GM23338 (cell line): Measurements from ENCODE around the gene IL5RA.

Source experiments
- CREB1 ChIP-seq: fragments of 250-450 bp; sonication (Bioruptor Pico); IDR thresholded peaks from 2 replicates; pipeline ENCODE4 v1.5.0; 2020; ENCODE audit warnings: low read depth, mild to moderate bottlenecking, moderate library complexity
- ETS1 ChIP-seq: IDR thresholded peaks from 2 replicates; pipeline ENCODE4 v1.6.1; 2016; ENCODE audit warnings: antibody characterized with exemption
- EZH2 ChIP-seq: fragments of 200-600 bp; sonication (generic); IDR thresholded peaks from one replicate; pipeline ENCODE4 v1.8.0; 2017; ENCODE audit warnings: antibody characterized with exemption, mild to moderate bottlenecking, low read depth; ENCODE audit not compliant: unreplicated experiment
- EZH2phosphoT487 ChIP-seq: fragments of 200-600 bp; sonication (generic); IDR thresholded peaks from one replicate; pipeline ENCODE4 v1.8.1; 2018; ENCODE audit warnings: antibody characterized with exemption; ENCODE audit not compliant: unreplicated experiment
- JUNB ChIP-seq: IDR thresholded peaks from one replicate; pipeline ENCODE4 v1.6.1; 2016; ENCODE audit warnings: antibody characterized with exemption; ENCODE audit not compliant: unreplicated experiment
- POLR2AphosphoS5 ChIP-seq: IDR thresholded peaks from 2 replicates; pipeline ENCODE4 v1.6.1; 2016; ENCODE audit warnings: antibody characterized with exemption, low read depth
- REST ChIP-seq: IDR thresholded peaks from one replicate; pipeline ENCODE4 v1.6.1; 2018; ENCODE audit warnings: antibody characterized with exemption; ENCODE audit not compliant: unreplicated experiment
- ZNF114 ChIP-seq: fragments of 250-450 bp; sonication (Bioruptor Pico); IDR thresholded peaks from 2 replicates; pipeline ENCODE4 v1.5.0; 2020; ENCODE audit warnings: mild to moderate bottlenecking, moderate library complexity
- TF ChIP-seq, protein P1 (sequence below), 2 experiments: fragments of 200-600 bp in 1 of 2; sonication (generic) in 1 of 2; conservative IDR thresholded peaks; 2 replicates each; pipeline versions ENCODE4 v1.5.1 to v1.6.1; 2016 to 2017; ENCODE audit warnings: antibody characterized with exemption in 2 of 2, low read depth in 2 of 2, mild to moderate bottlenecking in 2 of 2, moderate library complexity in 1 of 2
- TF ChIP-seq, protein P2 (sequence below): fragments of 250-450 bp; sonication (Bioruptor Pico); IDR thresholded peaks from 2 replicates; pipeline ENCODE4 v1.5.0; 2020; ENCODE audit warnings: mild to moderate bottlenecking, moderate library complexity

DNA sequence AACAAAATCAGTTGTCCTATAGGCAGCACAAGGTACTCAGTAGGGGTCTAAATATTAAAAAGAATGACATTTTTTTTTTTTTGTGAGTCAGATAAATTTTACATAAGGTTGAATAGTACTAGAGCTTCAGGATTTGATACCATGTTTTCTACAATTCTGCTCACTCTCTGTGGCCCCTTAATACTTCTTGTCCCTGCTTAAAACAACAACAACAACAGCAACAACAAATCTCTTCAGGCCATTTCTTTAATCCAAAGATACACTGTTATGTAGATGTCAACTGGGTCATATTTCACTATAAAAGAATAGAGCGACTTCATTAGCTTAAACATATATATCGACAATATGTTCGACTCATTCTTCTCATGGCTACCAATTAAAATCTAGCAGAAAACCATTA, 3.0 kb downstream of the IL5RA start:
- TF ChIP-seq, protein P1, sequence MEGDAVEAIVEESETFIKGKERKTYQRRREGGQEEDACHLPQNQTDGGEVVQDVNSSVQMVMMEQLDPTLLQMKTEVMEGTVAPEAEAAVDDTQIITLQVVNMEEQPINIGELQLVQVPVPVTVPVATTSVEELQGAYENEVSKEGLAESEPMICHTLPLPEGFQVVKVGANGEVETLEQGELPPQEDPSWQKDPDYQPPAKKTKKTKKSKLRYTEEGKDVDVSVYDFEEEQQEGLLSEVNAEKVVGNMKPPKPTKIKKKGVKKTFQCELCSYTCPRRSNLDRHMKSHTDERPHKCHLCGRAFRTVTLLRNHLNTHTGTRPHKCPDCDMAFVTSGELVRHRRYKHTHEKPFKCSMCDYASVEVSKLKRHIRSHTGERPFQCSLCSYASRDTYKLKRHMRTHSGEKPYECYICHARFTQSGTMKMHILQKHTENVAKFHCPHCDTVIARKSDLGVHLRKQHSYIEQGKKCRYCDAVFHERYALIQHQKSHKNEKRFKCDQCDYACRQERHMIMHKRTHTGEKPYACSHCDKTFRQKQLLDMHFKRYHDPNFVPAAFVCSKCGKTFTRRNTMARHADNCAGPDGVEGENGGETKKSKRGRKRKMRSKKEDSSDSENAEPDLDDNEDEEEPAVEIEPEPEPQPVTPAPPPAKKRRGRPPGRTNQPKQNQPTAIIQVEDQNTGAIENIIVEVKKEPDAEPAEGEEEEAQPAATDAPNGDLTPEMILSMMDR (conservative IDR thresholded peaks at IDR 0.05; ENCODE audit: low read depth in 2 of 2): no peak
- TF ChIP-seq EZH2: no peak
- TF ChIP-seq POLR2AphosphoS5: no peak
- no peak for TF ChIP-seq JUNB
- TF ChIP-seq REST: no peak
- no peak for TF ChIP-seq EZH2phosphoT487
- TF ChIP-seq, protein P2, sequence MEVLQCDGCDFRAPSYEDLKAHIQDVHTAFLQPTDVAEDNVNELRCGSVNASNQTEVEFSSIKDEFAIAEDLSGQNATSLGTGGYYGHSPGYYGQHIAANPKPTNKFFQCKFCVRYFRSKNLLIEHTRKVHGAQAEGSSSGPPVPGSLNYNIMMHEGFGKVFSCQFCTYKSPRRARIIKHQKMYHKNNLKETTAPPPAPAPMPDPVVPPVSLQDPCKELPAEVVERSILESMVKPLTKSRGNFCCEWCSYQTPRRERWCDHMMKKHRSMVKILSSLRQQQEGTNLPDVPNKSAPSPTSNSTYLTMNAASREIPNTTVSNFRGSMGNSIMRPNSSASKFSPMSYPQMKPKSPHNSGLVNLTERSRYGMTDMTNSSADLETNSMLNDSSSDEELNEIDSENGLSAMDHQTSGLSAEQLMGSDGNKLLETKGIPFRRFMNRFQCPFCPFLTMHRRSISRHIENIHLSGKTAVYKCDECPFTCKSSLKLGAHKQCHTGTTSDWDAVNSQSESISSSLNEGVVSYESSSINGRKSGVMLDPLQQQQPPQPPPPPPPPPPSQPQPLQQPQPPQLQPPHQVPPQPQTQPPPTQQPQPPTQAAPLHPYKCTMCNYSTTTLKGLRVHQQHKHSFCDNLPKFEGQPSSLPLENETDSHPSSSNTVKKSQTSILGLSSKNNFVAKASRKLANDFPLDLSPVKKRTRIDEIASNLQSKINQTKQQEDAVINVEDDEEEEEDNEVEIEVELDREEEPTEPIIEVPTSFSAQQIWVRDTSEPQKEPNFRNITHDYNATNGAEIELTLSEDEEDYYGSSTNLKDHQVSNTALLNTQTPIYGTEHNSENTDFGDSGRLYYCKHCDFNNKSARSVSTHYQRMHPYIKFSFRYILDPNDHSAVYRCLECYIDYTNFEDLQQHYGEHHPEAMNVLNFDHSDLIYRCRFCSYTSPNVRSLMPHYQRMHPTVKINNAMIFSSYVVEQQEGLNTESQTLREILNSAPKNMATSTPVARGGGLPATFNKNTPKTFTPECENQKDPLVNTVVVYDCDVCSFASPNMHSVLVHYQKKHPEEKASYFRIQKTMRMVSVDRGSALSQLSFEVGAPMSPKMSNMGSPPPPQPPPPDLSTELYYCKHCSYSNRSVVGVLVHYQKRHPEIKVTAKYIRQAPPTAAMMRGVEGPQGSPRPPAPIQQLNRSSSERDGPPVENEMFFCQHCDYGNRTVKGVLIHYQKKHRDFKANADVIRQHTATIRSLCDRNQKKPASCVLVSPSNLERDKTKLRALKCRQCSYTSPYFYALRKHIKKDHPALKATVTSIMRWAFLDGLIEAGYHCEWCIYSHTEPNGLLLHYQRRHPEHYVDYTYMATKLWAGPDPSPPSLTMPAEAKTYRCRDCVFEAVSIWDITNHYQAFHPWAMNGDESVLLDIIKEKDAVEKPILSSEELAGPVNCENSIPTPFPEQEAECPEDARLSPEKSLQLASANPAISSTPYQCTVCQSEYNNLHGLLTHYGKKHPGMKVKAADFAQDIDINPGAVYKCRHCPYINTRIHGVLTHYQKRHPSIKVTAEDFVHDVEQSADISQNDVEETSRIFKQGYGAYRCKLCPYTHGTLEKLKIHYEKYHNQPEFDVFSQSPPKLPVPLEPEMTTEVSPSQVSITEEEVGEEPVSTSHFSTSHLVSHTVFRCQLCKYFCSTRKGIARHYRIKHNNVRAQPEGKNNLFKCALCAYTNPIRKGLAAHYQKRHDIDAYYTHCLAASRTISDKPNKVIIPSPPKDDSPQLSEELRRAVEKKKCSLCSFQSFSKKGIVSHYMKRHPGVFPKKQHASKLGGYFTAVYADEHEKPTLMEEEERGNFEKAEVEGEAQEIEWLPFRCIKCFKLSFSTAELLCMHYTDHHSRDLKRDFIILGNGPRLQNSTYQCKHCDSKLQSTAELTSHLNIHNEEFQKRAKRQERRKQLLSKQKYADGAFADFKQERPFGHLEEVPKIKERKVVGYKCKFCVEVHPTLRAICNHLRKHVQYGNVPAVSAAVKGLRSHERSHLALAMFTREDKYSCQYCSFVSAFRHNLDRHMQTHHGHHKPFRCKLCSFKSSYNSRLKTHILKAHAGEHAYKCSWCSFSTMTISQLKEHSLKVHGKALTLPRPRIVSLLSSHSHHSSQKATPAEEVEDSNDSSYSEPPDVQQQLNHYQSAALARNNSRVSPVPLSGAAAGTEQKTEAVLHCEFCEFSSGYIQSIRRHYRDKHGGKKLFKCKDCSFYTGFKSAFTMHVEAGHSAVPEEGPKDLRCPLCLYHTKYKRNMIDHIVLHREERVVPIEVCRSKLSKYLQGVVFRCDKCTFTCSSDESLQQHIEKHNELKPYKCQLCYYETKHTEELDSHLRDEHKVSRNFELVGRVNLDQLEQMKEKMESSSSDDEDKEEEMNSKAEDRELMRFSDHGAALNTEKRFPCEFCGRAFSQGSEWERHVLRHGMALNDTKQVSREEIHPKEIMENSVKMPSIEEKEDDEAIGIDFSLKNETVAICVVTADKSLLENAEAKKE (CRISPR knock-in tag): no peak
- TF ChIP-seq CREB1 (CRISPR knock-in tag): no peak
- no peak for TF ChIP-seq ZNF114 (CRISPR knock-in tag)
- no peak for TF ChIP-seq ETS1
